ENCODE data around the gene ZNF345. TPM values are rescaled to one million over a fixed set of nuclear protein-coding genes. Genes with fewer than 3 reads are reported as not detected.

The ZNF345 gene
- 1 to 10 TPM; 6.0 to 6.3 TPM for total RNA-seq

- Mint-ChIP-seq H3K27ac (no peak within 1 kb of the TSS), H3K4me1 (peaks cover 6% of the 10 kb centered on the region), H3K4me3 (no peak within 1 kb of the TSS), H3K9me3 (peaks cover 23% of the 10 kb centered on the region), H3K36me3 (ENCODE audit: low read depth) (peaks cover 57% of the 10 kb centered on the region), H3K27me3 (no peaks in the 10 kb centered on the region)
- DNase-seq, result peak; percentile 89
- ChIA-PET CTCF (interaction anchor here (0.6 to 1.5 kb wide), 10 partner anchors 13 to 1156 kb away, joined by 3 to 12 read pairs (median 3); partner anchors contain the start of genes ZNF382, ZNF420, ZNF566 and ZNF568), POLR2A (interaction anchor here (0.6 to 4.1 kb wide), 22 partner anchors 10 to 735 kb away, joined by 3 to 80 read pairs (median 5); partner anchors contain the start of genes POLR2I, TBCB, ZFP14 and ZNF146)
These were observed at the start of gene ZNF345 for GRCh38 chr19:36850559-36851442. TSS of gene ZNF345 (plus strand) at chr19:36850876. CDS start at chr19:36876831, 25,955 bp downstream.

- H3K27ac Mint-ChIP-seq, result no peak overlapping the region
- no peaks in the 10 kb centered on the region for H3K4me1 Mint-ChIP-seq
- ChIA-PET POLR2A (no interaction called here), CTCF (interaction anchor here (0.7 kb wide), 1 partner anchor 16 kb away, joined by 3 read pairs; no protein-coding TSS in a partner anchor)
- no peak overlapping the region for H3K4me3 Mint-ChIP-seq
- peaks cover 40% of the 10 kb centered on the region for H3K36me3 Mint-ChIP-seq (ENCODE audit: low read depth)
- H3K27me3 Mint-ChIP-seq, result no peaks in the 10 kb centered on the region
- peaks cover 40% of the 10 kb centered on the region for H3K9me3 Mint-ChIP-seq
- DNase-seq, result no peak
These were observed 45.3 kb upstream of the ZNF345 start for GRCh38 chr19:36805364-36805763.

GRCh38 chr19:36807029-36807428, 43.6 kb upstream of the ZNF345 start:
- H3K9me3 Mint-ChIP-seq, result peaks cover 48% of the 10 kb centered on the region
- no peaks in the 10 kb centered on the region for H3K27me3 Mint-ChIP-seq
- no peak for DNase-seq
- ChIA-PET CTCF (no interaction called here), POLR2A (no interaction called here)
- H3K27ac Mint-ChIP-seq, result no peak overlapping the region
- no peak overlapping the region for H3K4me3 Mint-ChIP-seq
- no peaks in the 10 kb centered on the region for H3K4me1 Mint-ChIP-seq
- H3K36me3 Mint-ChIP-seq (ENCODE audit: low read depth), result peaks cover 33% of the 10 kb centered on the region

GRCh38 chr19:36819130-36819630, 31.5 kb upstream of the ZNF345 start:
- Mint-ChIP-seq H3K9me3 (peaks cover 54% of the 10 kb centered on the region), H3K4me3 (no peak overlapping the region), H3K27ac (no peak overlapping the region), H3K4me1 (no peaks in the 10 kb centered on the region), H3K36me3 (ENCODE audit: low read depth) (peaks cover 67% of the 10 kb centered on the region), H3K27me3 (no peaks in the 10 kb centered on the region)
- POLR2A ChIA-PET, result no interaction called here
- CTCF ChIA-PET, result no interaction called here
- no peak for DNase-seq

GRCh38 chr19:36821758-36822157, 28.9 kb upstream of the ZNF345 start:
- no peaks in the 10 kb centered on the region for H3K4me1 Mint-ChIP-seq
- H3K9me3 Mint-ChIP-seq, result peaks cover 70% of the 10 kb centered on the region
- ChIA-PET CTCF (interaction anchor here (0.6 kb wide), 1 partner anchor 16 kb away, joined by 3 read pairs; no protein-coding TSS in a partner anchor), POLR2A (no interaction called here)
- peaks cover 80% of the 10 kb centered on the region for H3K36me3 Mint-ChIP-seq (ENCODE audit: low read depth)
- no peak for DNase-seq
- no peak overlapping the region for H3K4me3 Mint-ChIP-seq
- no peak overlapping the region for H3K27ac Mint-ChIP-seq
- no peaks in the 10 kb centered on the region for H3K27me3 Mint-ChIP-seq

GRCh38 chr19:36833430-36833829, 17.2 kb upstream of the ZNF345 start:
- peaks cover 2% of the 10 kb centered on the region for H3K4me1 Mint-ChIP-seq
- peaks cover 51% of the 10 kb centered on the region for H3K9me3 Mint-ChIP-seq
- no peak overlapping the region for H3K27ac Mint-ChIP-seq
- peaks cover 69% of the 10 kb centered on the region for H3K36me3 Mint-ChIP-seq (ENCODE audit: low read depth)
- ChIA-PET POLR2A (interaction anchor here (1.1 kb wide), 1 partner anchor 16 kb away, joined by 3 read pairs; no protein-coding TSS in a partner anchor), CTCF (no interaction called here)
- no peak overlapping the region for H3K4me3 Mint-ChIP-seq
- DNase-seq, result no peak
- H3K27me3 Mint-ChIP-seq, result no peaks in the 10 kb centered on the region

- Mint-ChIP-seq H3K9me3 (peaks cover 43% of the 10 kb centered on the region), H3K4me1 (peaks cover 7% of the 10 kb centered on the region), H3K36me3 (ENCODE audit: low read depth) (peaks cover 59% of the 10 kb centered on the region), H3K4me3 (no peak overlapping the region), H3K27me3 (no peaks in the 10 kb centered on the region), H3K27ac (no peak overlapping the region)
- POLR2A ChIA-PET, result interaction anchor here (0.8 to 4.5 kb wide), 7 partner anchors 12 to 348 kb away, joined by 3 to 80 read pairs (median 5); partner anchors contain the start of genes ZNF345, ZNF420, ZNF566 and ZNF850
- CTCF ChIA-PET, result interaction anchor here (1.1 to 2.3 kb wide), 3 partner anchors 12 to 23 kb away, joined by 3 to 12 read pairs (median 3); partner anchors contain the start of gene ZNF345
- no peak for DNase-seq
These were observed 13.3 kb upstream of the ZNF345 start for GRCh38 chr19:36837176-36837905.

- DNase-seq, result peak; percentile 87
- ChIA-PET POLR2A (interaction anchor here (0.8 to 4.5 kb wide), 7 partner anchors 12 to 349 kb away, joined by 3 to 80 read pairs (median 5); partner anchors contain the start of genes ZNF345, ZNF420, ZNF566 and ZNF850), CTCF (interaction anchor here (1.1 to 2.3 kb wide), 3 partner anchors 11 to 24 kb away, joined by 3 to 12 read pairs (median 3); partner anchors contain the start of gene ZNF345)
- Mint-ChIP-seq H3K36me3 (ENCODE audit: low read depth) (peaks cover 61% of the 10 kb centered on the region), H3K27ac (no peak within 1 kb of the TSS), H3K4me3 (no peak within 1 kb of the TSS), H3K4me1 (peaks cover 7% of the 10 kb centered on the region), H3K27me3 (no peaks in the 10 kb centered on the region), H3K9me3 (peaks cover 40% of the 10 kb centered on the region)
These were observed 12.5 kb upstream of the ZNF345 start, which contains the start of gene ZNF790 for GRCh38 chr19:36837906-36838783. TSS of gene ZNF790 (minus strand) at chr19:36838387. CDS start at chr19:36825619, 12,768 bp downstream.

GRCh38 chr19:36838784-36839324, 11.8 kb upstream of the ZNF345 start:
- no peaks in the 10 kb centered on the region for H3K27me3 Mint-ChIP-seq
- peaks cover 61% of the 10 kb centered on the region for H3K36me3 Mint-ChIP-seq (ENCODE audit: low read depth)
- no peak for DNase-seq
- ChIA-PET CTCF (interaction anchor here (1.0 to 2.3 kb wide), 2 partner anchors 10 to 11 kb away, joined by 3 to 12 read pairs; partner anchors contain the start of gene ZNF345), POLR2A (interaction anchor here (1.4 to 4.5 kb wide), 4 partner anchors 11 to 349 kb away, joined by 5 to 80 read pairs (median 6); partner anchors contain the start of genes ZNF345 and ZNF566)
- no peak overlapping the region for H3K4me3 Mint-ChIP-seq
- H3K27ac Mint-ChIP-seq, result no peak overlapping the region
- H3K4me1 Mint-ChIP-seq, result peaks cover 7% of the 10 kb centered on the region
- H3K9me3 Mint-ChIP-seq, result peaks cover 35% of the 10 kb centered on the region

GRCh38 chr19:36847968-36848367, 2.7 kb upstream of the ZNF345 start:
- DNase-seq, result no peak
- no peak overlapping the region for H3K4me3 Mint-ChIP-seq
- no peak overlapping the region for H3K27ac Mint-ChIP-seq
- ChIA-PET POLR2A (interaction anchor here (4.1 kb wide), 1 partner anchor 10 kb away, joined by 80 read pairs; the partner anchor contains the start of gene ZNF790), CTCF (no interaction called here)
- no peaks in the 10 kb centered on the region for H3K27me3 Mint-ChIP-seq
- peaks cover 20% of the 10 kb centered on the region for H3K9me3 Mint-ChIP-seq
- H3K4me1 Mint-ChIP-seq, result peaks cover 4% of the 10 kb centered on the region
- peaks cover 56% of the 10 kb centered on the region for H3K36me3 Mint-ChIP-seq (ENCODE audit: low read depth)
